Activated CD8-positive, alpha-beta memory T cell treated with anti-CD3 and anti-CD28 coated beads, Interleukin-2, amount 50 U/mL, for 4 hours (primary cell): ENCODE data around the gene A2ML1.
"Not testable (repeated sequence)": the region's sequence is repeated elsewhere in the genome, so short reads cannot be mapped to it uniquely, and the experiment has no call there.

ENCODE experiments used
- DNase-seq: peaks from one replicate; pipeline ENCODE4 v3.0.0-alpha.2; 2020

A2ML1 gene

GRCh38 chr12:8911606-8912268 lies 89.3 kb downstream of the A2ML1 start:
- no peak for DNase-seq

GRCh38 chr12:8912914-8913313 lies 90.5 kb downstream of the A2ML1 start:
- DNase-seq: no peak

- DNase-seq: no peak
Observed at GRCh38 chr12:8913702-8914032, 91.2 kb downstream of the A2ML1 start.

- DNase-seq: peak; percentile 79
Observed at GRCh38 chr12:8914033-8914715, 91.8 kb downstream of the A2ML1 start, which contains the start of gene PHC1. PHC1 (plus strand) TSS chr12:8914509; CDS start chr12:8917678, 3,169 bp downstream.

- DNase-seq: peak; percentile 62
Observed at GRCh38 chr12:8914716-8915526, 92.5 kb downstream of the A2ML1 start.

GRCh38 chr12:8916154-8916553 lies 93.7 kb downstream of the A2ML1 start:
- no peak for DNase-seq

- no peak for DNase-seq
Observed at GRCh38 chr12:8917031-8917430, 94.6 kb downstream of the A2ML1 start.

GRCh38 chr12:8917751-8918150 lies 95.3 kb downstream of the A2ML1 start:
- DNase-seq: no peak

GRCh38 chr12:8919643-8920042 lies 97.2 kb downstream of the A2ML1 start:
- DNase-seq: not testable (repeated sequence)

GRCh38 chr12:8922544-8922943 lies 100.1 kb downstream of the A2ML1 start:
- no peak for DNase-seq
